ENCODE data around the gene DDX17.

The DDX17 gene

DNA sequence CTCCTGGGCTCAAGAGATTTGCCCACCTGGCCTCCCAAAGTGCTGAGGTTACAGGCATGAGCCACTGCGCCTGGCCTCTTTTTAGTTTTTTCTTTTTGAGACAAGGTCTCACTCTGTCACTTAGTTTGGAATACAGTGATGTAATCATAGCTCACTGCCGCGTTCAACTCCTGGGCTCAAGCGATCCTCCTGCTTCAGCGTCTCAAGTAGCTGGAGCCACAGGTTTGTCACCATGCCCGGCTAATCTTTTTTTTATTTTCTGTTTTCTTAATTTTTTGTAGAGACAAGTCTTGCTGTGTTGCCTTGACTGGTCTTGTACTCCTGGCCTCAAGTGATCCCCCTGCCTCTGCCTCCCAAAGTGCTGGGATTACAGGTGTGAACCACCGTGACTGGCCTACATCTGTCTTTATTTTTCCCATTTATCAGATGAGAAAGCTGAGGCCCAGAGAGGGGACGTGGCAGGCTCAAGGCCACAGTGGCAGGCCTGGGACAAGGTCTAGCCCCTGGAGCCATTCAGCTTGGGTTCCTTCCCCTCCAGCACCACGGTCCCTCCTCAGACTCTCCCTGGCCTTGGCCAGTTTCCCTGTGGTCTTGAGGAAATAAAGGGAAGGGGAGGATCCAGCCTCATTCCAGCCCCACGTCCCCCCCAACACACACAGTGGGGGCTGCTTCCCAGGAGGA, 41.0 kb downstream of the DDX17 start:
- DNase-seq = no peak

- no peak for DNase-seq
Measured at GRCh38 chr22:38462960-38463784, 42.9 kb downstream of the DDX17 start.

- DNase-seq = peak; percentile 23
Measured at GRCh38 chr22:38461414-38462081, 44.6 kb downstream of the DDX17 start.

- DNase-seq = no peak
Measured at GRCh38 chr22:38461057-38461413, 45.1 kb downstream of the DDX17 start.

DNA sequence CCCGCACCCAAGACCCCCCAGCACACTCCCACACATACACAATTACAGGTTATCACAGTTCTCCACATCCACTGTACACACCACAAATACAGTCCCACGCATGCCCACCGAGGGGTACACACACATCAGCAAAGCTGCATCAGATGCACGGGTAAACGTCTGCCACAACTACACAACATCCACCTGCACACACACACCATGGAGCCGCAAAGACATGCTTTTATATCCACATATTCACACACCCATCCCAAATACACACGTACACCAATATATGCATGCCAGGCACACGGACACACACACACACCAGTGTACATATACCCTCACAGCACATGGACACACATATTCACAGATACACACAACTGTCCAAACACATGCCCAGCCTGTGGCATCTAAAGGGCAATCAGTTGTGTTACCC, 45.7 kb downstream of the DDX17 start:
- DNase-seq = no peak

- DNase-seq = no peak
Measured at GRCh38 chr22:38456841-38457699, 49.0 kb downstream of the DDX17 start.

DNA sequence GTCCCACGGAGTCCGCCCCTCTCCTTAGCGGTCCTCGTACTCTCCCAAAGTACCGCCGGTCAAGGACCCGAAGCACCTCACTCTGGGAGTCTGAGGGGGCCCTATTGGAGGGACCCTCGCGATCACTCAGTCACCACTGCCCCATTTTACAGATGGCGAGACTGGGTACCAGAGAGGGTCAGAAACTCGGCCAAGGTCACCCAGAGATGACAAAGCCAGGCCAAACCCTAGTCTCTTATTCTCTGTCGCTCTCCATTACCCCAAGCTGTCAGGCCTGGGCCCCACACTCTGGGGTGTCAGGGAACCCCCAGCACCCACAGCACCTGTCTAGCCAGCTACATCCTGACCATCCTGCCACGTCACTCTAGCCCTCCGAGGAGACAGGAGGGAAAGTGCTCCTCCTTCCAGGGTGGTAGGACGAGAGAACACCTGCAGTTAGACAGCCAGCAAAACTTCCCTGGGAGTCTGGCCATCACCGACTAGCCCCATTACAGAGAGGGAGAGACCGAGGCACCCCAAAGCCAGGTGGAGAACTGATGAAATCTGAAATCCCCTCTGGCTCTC, 49.8 kb downstream of the DDX17 start:
- DNase-seq = no peak

- DNase-seq = no peak
Measured at GRCh38 chr22:38455530-38456271, 50.4 kb downstream of the DDX17 start.

DNA sequence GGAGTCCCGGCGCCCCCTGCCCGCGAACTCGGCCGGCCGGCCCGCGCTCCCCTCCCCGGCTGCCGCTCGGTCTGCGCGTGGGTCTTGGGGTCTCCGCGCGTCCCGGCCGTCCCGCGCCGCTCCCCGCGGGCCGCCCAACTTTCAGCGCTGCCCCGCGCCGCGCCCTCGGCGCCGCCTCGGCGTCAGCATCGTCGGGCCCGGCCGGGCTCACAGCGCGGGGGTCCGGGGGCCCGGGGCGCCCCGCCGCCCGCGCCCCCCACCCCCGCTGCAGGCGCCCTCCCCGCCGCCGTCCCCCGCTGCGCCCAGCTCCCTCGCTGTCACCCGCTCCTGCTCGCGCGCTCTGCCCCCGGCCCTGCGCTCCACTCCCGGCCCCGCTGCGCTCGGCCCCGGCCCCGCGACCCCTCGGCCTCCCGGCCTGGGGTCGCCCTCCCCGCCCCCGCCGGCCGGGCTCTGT, 51.0 kb downstream of the DDX17 start, which contains the start of gene KCNJ4:
TSS of gene KCNJ4 (minus strand) at position 124 of the 454 bp plus-strand sequence. CDS start 27,067 bp downstream, outside the sequence.
- no peak for DNase-seq

DNA sequence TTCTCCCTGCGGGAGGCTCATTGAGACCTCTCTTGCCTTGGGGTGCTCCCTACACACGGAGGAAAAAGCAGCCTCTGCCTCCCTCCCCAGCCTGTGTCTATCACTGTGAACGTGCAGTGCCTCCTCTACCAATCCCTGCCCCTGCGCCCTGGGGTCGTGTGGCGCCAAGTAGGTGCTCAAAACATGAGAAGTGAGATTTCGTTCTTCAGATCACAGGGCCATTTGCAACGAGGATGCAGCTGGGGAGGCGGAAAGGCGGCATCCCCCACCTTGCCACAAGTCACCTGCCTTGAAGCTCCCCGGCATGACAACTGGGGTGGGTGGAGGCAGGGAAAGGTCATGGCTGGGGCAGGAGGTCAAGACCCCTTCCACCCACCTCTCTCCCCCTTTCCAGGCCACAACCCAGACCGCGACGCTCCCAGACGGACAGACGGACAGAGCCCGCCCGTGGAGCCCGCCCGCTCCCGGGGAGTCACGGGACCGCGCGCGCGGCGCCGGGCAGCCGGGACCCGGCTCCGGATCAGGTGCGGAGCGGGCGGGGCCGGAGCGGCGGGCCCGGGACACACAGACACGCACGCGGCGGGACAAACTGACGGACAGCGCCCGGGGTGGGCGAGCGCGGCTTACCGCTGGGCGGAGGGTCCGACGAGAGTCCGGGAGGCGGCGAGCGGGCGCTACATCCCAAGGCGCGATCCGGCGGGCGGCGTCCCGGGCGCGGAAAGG, 51.6 kb downstream of the DDX17 start:
- DNase-seq = no peak

DNA sequence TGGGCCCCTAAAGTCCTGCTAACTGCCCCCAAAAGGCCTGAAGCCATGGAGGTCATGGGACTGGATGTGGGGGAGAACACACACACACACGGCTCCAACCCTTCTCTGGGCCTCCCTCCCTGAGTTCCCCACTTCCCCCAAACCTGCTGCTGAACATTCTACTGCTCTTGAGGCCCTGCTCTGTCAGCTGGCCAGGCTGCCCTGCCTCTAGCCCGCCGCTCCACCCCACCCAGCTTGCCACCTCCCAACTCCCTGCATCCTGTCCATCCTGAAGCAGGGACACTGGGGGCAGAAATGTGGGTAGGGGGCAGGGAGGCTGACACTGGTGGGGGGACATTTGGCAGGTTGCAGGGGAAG, 52.1 kb downstream of the DDX17 start:
- no peak for DNase-seq

- no peak for DNase-seq
Measured at GRCh38 chr22:38453066-38453672, 52.9 kb downstream of the DDX17 start.

DNA sequence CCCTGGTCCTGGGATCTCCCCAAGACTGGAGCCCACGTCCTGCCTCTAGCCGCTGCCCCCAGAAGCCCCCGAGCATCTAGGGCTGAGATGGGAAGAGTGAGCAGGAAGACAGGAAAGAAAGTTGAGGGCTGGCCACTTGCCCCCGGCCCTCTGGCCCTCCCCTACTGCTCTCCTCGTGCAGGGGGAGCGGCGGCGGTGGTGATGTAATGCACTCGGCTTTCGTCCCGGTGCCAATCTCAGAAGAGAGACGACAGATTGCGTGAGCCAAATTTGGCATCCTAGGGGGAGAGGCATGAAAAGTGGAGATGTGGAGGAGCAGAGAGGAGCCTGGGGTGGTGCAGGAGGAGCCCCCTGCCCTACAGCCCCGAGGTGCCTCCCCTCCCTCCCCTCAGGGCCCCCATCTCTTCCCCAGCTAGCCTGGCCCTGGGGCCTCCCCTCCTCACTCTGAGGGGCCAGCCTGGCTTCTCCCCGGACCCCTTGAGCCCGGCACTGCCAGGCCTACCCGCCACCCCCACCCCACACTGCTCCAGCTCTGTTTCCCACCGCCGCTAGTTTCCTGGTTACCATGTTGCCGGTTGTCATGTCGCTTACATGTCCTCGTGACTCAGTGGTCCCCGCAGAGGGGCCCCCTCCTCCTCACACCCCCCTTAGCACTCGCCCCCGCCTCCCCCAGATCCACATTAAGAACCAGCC, 53.6 kb downstream of the DDX17 start:
- no peak for DNase-seq

DNA sequence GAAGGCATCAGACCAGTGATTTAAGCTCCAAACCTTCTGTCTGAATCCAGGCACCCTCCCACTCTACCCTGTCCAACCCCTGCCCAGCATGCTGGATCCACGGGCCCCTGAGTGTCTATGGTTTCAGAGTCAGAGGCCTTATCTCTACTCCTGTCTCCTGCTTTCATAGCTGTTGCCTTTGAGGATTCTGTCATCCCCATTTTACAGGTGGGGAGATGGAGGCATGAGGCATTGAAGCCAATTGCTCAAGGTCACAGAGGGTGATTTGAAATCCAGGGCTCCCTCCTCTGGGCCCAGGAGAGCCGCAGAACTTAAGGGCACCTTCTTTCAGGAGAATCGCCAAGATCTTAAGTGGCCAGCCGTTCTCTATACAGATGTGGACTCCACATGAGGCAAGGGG, 54.2 kb downstream of the DDX17 start:
- no peak for DNase-seq

DNA sequence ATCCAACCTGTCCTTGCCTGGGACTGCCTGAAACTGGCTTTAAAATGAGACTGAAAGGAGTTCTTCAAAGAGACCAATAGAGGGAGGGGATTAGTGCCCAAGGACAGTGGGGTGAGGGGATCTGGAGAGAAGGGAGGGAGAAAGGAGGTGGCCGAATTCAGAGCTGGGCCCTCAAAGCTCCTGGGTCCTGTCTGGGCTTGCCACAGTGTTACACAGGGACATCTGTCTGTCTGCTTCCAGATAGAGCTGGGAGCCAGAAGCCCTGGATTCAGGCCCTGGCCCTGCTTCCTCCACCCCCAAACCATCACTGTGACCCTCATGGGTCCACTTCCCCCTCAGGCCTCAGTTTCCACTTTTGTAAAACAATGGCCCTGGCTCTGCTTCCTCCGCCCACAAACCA, 54.7 kb downstream of the DDX17 start:
- no peak for DNase-seq

- DNase-seq = no peak
Measured at GRCh38 chr22:38450234-38450797, 55.8 kb downstream of the DDX17 start.

DNA sequence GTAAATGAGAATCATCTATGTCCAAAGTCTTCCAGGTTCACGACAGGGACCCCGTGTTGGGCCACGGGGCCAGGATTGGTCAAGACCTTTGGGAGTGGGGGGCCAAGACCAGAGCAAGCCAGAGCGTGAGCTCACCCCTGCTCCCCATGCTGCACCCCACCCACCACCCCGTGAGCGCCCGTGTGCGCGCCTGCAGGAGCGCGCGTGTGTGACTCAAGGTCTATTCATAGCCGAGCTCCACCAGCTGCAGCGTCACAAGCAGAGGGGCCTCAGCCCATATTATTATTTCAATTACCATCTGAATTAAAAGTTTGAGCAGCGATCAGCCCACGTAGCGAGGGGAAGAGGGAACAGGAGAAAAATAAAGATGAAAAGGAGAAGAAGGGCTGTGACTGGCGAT, 56.3 kb downstream of the DDX17 start:
- no peak for DNase-seq

DNA sequence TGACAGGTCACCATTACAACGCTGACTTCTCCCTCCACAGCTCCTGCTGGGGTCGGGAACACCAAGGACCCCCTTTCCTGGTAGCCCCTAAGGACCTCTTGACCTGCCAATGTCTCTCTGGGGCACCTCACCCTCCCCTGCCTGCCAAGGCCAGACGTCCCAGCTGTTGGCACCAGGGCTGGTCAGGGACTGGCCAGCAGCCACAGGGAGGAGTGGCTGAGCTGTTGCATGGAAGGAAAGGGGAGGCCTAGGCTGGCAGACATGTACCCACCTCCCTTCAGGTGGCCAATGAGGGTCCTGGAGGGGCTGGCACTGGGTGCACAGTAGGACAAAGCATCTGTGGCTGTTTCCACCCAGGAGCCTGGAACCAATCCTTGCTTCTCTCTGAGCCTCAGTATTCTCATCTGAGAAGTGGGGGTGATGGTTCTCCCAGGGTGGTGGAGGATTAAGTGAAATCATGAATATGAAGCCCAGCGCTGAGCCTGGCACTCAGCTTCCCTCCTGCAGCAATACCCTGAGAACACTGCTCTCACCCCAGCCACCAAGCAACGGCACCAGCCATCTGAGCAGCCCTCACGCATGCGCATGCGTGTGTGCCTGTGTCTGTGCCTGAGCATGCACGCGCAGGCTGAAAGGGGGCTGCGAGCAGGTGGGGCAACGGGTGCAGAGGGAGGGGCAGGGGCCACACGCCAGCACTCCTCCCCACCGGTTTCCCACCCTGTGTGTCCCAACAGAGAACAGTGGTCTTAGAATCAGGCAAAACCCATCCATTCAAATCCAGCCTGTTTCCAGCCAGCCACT, 57.0 kb downstream of the DDX17 start:
- DNase-seq = no peak

Data from NCI-H187 treated with DMSO at 0.1 percent for 48 hours (cell line).